Lower leg skin (tissue), 3 donors: ENCODE measurements around the gene SCEL.

ENCODE experiments used
- CTCF ChIP-seq, 3 donors: fragments of 450-650 bp; IDR thresholded peaks; one replicate each; pipeline ENCODE4 v1.5.1; 2016; ENCODE audit warnings: antibody characterized with exemption in 3 of 3, mild to moderate bottlenecking in 3 of 3, moderate library complexity in 2 of 3
- POLR2A ChIP-seq, 2 donors: fragments of 450-650 bp; IDR thresholded peaks; one replicate each; pipeline ENCODE4 v1.6.1; 2016 to 2017; ENCODE audit warnings: antibody characterized with exemption in 2 of 2, mild to moderate bottlenecking in 1 of 2, moderate library complexity in 1 of 2

DNA sequence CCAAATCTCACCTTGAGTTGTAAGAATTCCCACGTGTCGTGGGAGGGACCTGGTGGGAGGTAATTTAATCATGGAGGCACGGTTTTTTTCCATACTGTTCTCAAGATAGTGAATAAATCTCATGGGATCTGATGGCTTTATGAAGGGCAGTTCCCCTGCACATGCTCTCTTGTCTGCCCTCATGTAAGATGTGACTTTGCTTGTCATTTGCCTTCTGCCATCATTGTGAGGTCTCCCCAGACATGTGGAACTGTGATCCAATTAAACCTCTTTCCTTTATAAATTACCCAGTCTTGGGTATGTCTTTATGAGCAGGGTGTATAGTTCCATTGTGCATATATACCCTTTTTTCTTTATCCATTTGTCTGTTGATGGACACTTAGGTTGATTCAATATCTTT, 13.1 kb downstream of the SCEL start:
- TF ChIP-seq CTCF (IDR thresholded peaks at IDR 0.05): no peak
- TF ChIP-seq POLR2A (IDR thresholded peaks at IDR 0.05): no peak
